GM12878 (cell line): ENCODE measurements around the gene LEMD2. TPM values are rescaled to one million over a fixed set of nuclear protein-coding genes. Genes with fewer than 3 reads are reported as not detected.

Experiments
- ATAC-seq: fragments of 200-7000 bp; cut with Tn5 transposase; 3 replicates; pipeline ENCODE4 v1.9.1; 2020; ENCODE audit warnings: mild to moderate bottlenecking, moderate library complexity
- BruUV-seq: library from RNA; stranded (reverse); fragments of 400-500 nt; replicated peaks from 2 replicates; lab custom pipeline; 2021; lab: Mats Ljungman, UMichigan
- CTCF ChIA-PET: fragments of 300-600 bp; sonication (Branson Sonifier 250); formaldehyde crosslinking; extraction: SDS; loops from one replicate; lab custom pipeline; 2021; ENCODE audit warnings: inconsistent platforms; lab: Yijun Ruan, JAX
- POLR2A ChIA-PET: fragments of 350-600 bp; formaldehyde crosslinking; extraction: SDS; loops from one replicate; lab custom pipeline; 2021; ENCODE audit warnings: inconsistent platforms; lab: Charles Lee
- RAD21 ChIA-PET: fragments of 300-600 bp; sonication (Branson Sonifier 250); formaldehyde crosslinking; loops from one replicate; lab custom pipeline; 2023; ENCODE audit warnings: antibody characterized with exemption; ENCODE audit not compliant: unreplicated experiment; lab: Charles Lee
- SMC1A ChIA-PET: fragments of 300-600 bp; sonication (Branson Sonifier 250); formaldehyde crosslinking; loops from one replicate; lab custom pipeline; 2023; ENCODE audit not compliant: unreplicated experiment, uncharacterized antibody; lab: Charles Lee
- DNase-seq: peaks from one replicate; pipeline ENCODE4 v3.0.0-alpha.2; 2011; ENCODE audit warnings: low read depth, low spot score
- FAIRE-seq: peaks from 3 replicates; lab custom pipeline; 2011; peaks lifted over from hg19 to GRCh38; lab: Jason Lieb, UNC
- H2AFZ ChIP-seq: 2 replicates; pipeline ENCODE4 v1.6.0; 2011; ENCODE audit warnings: low read depth, low read length, control low read depth; ENCODE audit not compliant: control insufficient read depth
- H3K27ac ChIP-seq: 2 replicates; pipeline ENCODE4 v1.5.1; 2011; ENCODE audit warnings: control low read depth; ENCODE audit not compliant: control insufficient read depth, insufficient read depth
- H3K27me3 ChIP-seq, 2 experiments: replicated peaks in 1 of 2; 2 replicates each; pipeline versions ENCODE4 v1.6.0 to v1.6.1; 2011; ENCODE audit warnings: low read length in 1 of 2; ENCODE audit not compliant: control insufficient read depth in 2 of 2, insufficient read depth in 2 of 2
- H3K36me3 ChIP-seq, 2 experiments: 2 replicates each; pipeline ENCODE4 v1.5.1; 2011; ENCODE audit warnings: low read length in 1 of 2; ENCODE audit not compliant: control insufficient read depth in 2 of 2, insufficient read depth in 2 of 2
- H3K4me1 ChIP-seq: 2 replicates; pipeline ENCODE4 v1.6.1; 2011; ENCODE audit warnings: mild to moderate bottlenecking, low read length, moderate library complexity, mixed read lengths; ENCODE audit not compliant: control insufficient read depth, insufficient read depth
- H3K4me2 ChIP-seq: 2 replicates; pipeline ENCODE4 v1.6.0; 2011; ENCODE audit warnings: control low read depth; ENCODE audit not compliant: control insufficient read depth, insufficient read depth
- H3K4me3 ChIP-seq: fragments of 200-600 bp; sonication (generic); 2 replicates; pipeline ENCODE4 v1.5.1; 2016
- H3K79me2 ChIP-seq: 2 replicates; pipeline ENCODE4 v1.6.0; 2011; ENCODE audit warnings: low read length; ENCODE audit not compliant: control insufficient read depth, insufficient read depth
- H3K9ac ChIP-seq: 2 replicates; pipeline ENCODE4 v1.8.0; 2011; ENCODE audit warnings: low read length, control low read depth, mixed read lengths; ENCODE audit not compliant: control insufficient read depth, insufficient read depth
- H3K9me3 ChIP-seq: replicated peaks from 3 replicates; pipeline ENCODE4 v1.5.1; 2011; ENCODE audit warnings: mild to moderate bottlenecking, low read length; ENCODE audit not compliant: control insufficient read depth, insufficient read depth
- H4K20me1 ChIP-seq: 2 replicates; pipeline ENCODE4 v1.6.0; 2011; ENCODE audit not compliant: control insufficient read depth, insufficient read depth
- NFIC ChIP-seq: IDR thresholded peaks from 2 replicates; pipeline ENCODE4 v1.6.1; 2012; ENCODE audit warnings: low read depth, mild to moderate bottlenecking, inconsistent platforms, low read length, moderate library complexity
- NR2F1 ChIP-seq: fragments of 450-650 bp; conservative IDR thresholded peaks from 2 replicates; pipeline ENCODE4 v1.6.1; 2017; ENCODE audit warnings: mild to moderate bottlenecking
- PML ChIP-seq: IDR thresholded peaks from 2 replicates; pipeline ENCODE4 v1.6.1; 2012; ENCODE audit warnings: low read length, inconsistent platforms
- POLR2A ChIP-seq: IDR thresholded peaks from 2 replicates; pipeline ENCODE4 v1.6.1; 2011; ENCODE audit warnings: low read depth, mild to moderate bottlenecking, low read length
- RBBP5 ChIP-seq: fragments of 200-600 bp; sonication (generic); conservative IDR thresholded peaks from 2 replicates; pipeline ENCODE4 v1.6.1; 2016
- SMARCA5 ChIP-seq: fragments of 450-650 bp; IDR thresholded peaks from 2 replicates; pipeline ENCODE4 v1.6.1; 2017; ENCODE audit warnings: mild to moderate bottlenecking
- SREBF2 ChIP-seq: IDR thresholded peaks from 2 replicates; pipeline ENCODE4 v1.6.1; 2012; ENCODE audit warnings: mild to moderate bottlenecking, low read length
- WGBS: methylation state at CpG from one replicate; pipeline ENCODE4 v1.1.6; 2016; ENCODE audit warnings: low lambda C conversion rate; ENCODE audit not compliant: insufficient replicate concordance, insufficient coverage; ENCODE audit errors: missing lambda C conversion rate; 5-methylcytosine and 5-hydroxymethylcytosine counted together
- in situ Hi-C: fragments of 300-500 bp; cut with MboI; formaldehyde crosslinking; loops from 9 replicates; pipeline ENCODE4 v1.14.3; 2018; ENCODE audit warnings: mixed read lengths
- intact Hi-C: fragments of 100-400 bp; cut with micrococcal nuclease; formaldehyde crosslinking; loops from one replicate; pipeline ENCODE4 v1.14.2; 2022; ENCODE audit not compliant: unreplicated experiment
- polyA plus RNA-seq, 11 experiments: library from polyadenylated mRNA; depleted of rRNA in 4 of 11; unstranded in 6 of 11; stranded (reverse) in 5 of 11; fragments of >200 nt; fragmentation: Nextera tagmentation in 4 of 11; fragmentation: Illumina TruSeq in 1 of 11; extraction: Ambion mirVana in 4 of 11; extraction: Trizol in 1 of 11; gene quantifications; 1 replicate in 1 of 11; 2 replicates in 10 of 11; pipeline versions ENCODE4 v1.2.1 to v1.2.3, GENCODE V29; 2011 to 2016; ENCODE audit warnings: inconsistent platforms in 2 of 11, missing spikeins in 2 of 11, low read depth in 1 of 11
- total RNA-seq, 4 experiments: library from RNA; depleted of rRNA in 3 of 4; stranded (reverse); fragments of >200 nt in 3 of 4; fragmentation: Illumina TruSeq in 1 of 4; extraction: Trizol in 1 of 4; gene quantifications; 2 replicates each; pipeline versions ENCODE4 v1.2.1 to v1.2.3, GENCODE V29; 2013 to 2021
- TF ChIP-seq, protein P1 (sequence below): fragments of 450-650 bp; IDR thresholded peaks from 2 replicates; pipeline ENCODE4 v1.6.1; 2017; ENCODE audit warnings: antibody characterized with exemption, mild to moderate bottlenecking, moderate library complexity
- TF ChIP-seq, protein P2 (sequence below): fragments of 450-650 bp; IDR thresholded peaks from 2 replicates; pipeline ENCODE4 v1.6.1; 2016; ENCODE audit warnings: mild to moderate bottlenecking
- TF ChIP-seq, protein P3 (sequence below): IDR thresholded peaks from 2 replicates; pipeline ENCODE4 v1.6.1; 2011; ENCODE audit warnings: low read depth, mild to moderate bottlenecking, low read length, moderate library complexity, borderline replicate concordance; ENCODE audit errors: extremely low read depth
- TF ChIP-seq, protein P4 (sequence below): fragments of 450-650 bp; conservative IDR thresholded peaks from 2 replicates; pipeline ENCODE4 v1.6.1; 2017; ENCODE audit warnings: mild to moderate bottlenecking, moderate library complexity
- TF ChIP-seq, protein P5 (sequence below): IDR thresholded peaks from 2 replicates; pipeline ENCODE4 v1.6.1; 2011; ENCODE audit warnings: low read depth, low read length, improper control_type of control experiment, borderline replicate concordance

Gene LEMD2
- total and polyA plus RNA-seq, 10 of the 15 experiments (the other 5 are each of a cell fraction or from before 2014, with no cell fraction given): 0.45 to 47.1 (median 22.8) TPM

DNA sequence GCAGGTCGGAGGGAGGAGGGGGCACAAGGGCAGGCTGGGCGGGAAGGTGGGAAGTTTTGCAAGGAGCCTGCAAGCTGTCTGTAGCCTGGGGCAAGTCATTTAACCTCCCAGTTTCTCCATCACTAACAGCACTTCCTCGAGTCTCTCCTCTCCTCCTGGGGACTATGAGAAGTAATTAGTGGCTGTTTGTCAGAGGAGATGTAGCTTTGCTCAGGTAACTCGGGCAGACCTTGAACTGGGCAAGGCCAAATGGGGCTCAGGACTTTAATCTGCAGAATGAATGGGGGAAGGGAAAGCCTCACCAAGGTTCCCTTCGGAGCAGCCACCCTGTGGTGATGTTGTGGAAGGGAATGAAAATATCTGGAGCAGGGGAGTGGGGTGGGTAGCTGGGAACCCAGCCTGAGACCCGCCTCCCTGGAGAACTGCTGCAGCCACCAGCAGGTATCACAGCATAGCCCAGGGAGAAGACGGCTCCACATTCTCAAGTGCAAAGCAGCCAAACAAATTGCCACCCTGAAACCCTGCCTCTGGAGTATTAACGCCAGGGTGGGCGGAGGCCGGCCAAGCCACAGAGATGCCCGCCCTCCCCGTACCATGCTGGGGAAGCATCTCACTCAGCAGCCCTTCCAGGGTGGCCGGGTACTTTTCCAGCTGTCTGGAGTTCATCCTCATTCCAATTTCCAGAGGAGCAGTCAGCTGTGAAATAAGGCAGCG, 6.1 kb upstream of the LEMD2 start:
- H3K27me3 ChIP-seq: peaks cover 0 to 4% of the 10 kb centered on the region in 2 experiments; a peak in 3 of 4 replicates
- ChIA-PET RAD21 (no interaction called here), POLR2A (no interaction called here), CTCF (interaction anchor here (1.1 kb wide), 1 partner anchor 24 kb away, joined by 6 read pairs; no protein-coding TSS in a partner anchor), SMC1A (no interaction called here)
- no peaks in the 10 kb centered on the region for H3K9me3 ChIP-seq
- ATAC-seq (no peak), FAIRE-seq (no peak), DNase-seq (no peak)
- no peaks in the 10 kb centered on the region for H3K36me3 ChIP-seq
- no peak overlapping the region for H3K9ac ChIP-seq
- H3K4me1 ChIP-seq: no peaks in the 10 kb centered on the region
- no peaks in the 10 kb centered on the region for H4K20me1 ChIP-seq
- H3K27ac ChIP-seq: no peak overlapping the region
- H3K79me2 ChIP-seq: no peaks in the 10 kb centered on the region
- H3K4me2 ChIP-seq: no peak overlapping the region
- intact Hi-C loops: no loop called here
- WGBS: 27% methylated on average over 14 of the region's 14 CpGs
- H2AFZ ChIP-seq: no peak overlapping the region
- BruUV-seq: no TSS peak
- H3K4me3 ChIP-seq: no peak overlapping the region
- in situ Hi-C loops: no loop called here
- TF ChIP-seq, protein P1, sequence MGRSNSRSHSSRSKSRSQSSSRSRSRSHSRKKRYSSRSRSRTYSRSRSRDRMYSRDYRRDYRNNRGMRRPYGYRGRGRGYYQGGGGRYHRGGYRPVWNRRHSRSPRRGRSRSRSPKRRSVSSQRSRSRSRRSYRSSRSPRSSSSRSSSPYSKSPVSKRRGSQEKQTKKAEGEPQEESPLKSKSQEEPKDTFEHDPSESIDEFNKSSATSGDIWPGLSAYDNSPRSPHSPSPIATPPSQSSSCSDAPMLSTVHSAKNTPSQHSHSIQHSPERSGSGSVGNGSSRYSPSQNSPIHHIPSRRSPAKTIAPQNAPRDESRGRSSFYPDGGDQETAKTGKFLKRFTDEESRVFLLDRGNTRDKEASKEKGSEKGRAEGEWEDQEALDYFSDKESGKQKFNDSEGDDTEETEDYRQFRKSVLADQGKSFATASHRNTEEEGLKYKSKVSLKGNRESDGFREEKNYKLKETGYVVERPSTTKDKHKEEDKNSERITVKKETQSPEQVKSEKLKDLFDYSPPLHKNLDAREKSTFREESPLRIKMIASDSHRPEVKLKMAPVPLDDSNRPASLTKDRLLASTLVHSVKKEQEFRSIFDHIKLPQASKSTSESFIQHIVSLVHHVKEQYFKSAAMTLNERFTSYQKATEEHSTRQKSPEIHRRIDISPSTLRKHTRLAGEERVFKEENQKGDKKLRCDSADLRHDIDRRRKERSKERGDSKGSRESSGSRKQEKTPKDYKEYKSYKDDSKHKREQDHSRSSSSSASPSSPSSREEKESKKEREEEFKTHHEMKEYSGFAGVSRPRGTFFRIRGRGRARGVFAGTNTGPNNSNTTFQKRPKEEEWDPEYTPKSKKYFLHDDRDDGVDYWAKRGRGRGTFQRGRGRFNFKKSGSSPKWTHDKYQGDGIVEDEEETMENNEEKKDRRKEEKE: no peak
- TF ChIP-seq PML: no peak
- no peak for TF ChIP-seq POLR2A
- TF ChIP-seq NFIC: no peak
- TF ChIP-seq NR2F1: no peak
- TF ChIP-seq, protein P2, sequence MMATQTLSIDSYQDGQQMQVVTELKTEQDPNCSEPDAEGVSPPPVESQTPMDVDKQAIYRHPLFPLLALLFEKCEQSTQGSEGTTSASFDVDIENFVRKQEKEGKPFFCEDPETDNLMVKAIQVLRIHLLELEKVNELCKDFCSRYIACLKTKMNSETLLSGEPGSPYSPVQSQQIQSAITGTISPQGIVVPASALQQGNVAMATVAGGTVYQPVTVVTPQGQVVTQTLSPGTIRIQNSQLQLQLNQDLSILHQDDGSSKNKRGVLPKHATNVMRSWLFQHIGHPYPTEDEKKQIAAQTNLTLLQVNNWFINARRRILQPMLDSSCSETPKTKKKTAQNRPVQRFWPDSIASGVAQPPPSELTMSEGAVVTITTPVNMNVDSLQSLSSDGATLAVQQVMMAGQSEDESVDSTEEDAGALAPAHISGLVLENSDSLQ: no peak
- TF ChIP-seq, protein P3, sequence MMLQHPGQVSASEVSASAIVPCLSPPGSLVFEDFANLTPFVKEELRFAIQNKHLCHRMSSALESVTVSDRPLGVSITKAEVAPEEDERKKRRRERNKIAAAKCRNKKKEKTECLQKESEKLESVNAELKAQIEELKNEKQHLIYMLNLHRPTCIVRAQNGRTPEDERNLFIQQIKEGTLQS: no peak
- TF ChIP-seq, protein P4, sequence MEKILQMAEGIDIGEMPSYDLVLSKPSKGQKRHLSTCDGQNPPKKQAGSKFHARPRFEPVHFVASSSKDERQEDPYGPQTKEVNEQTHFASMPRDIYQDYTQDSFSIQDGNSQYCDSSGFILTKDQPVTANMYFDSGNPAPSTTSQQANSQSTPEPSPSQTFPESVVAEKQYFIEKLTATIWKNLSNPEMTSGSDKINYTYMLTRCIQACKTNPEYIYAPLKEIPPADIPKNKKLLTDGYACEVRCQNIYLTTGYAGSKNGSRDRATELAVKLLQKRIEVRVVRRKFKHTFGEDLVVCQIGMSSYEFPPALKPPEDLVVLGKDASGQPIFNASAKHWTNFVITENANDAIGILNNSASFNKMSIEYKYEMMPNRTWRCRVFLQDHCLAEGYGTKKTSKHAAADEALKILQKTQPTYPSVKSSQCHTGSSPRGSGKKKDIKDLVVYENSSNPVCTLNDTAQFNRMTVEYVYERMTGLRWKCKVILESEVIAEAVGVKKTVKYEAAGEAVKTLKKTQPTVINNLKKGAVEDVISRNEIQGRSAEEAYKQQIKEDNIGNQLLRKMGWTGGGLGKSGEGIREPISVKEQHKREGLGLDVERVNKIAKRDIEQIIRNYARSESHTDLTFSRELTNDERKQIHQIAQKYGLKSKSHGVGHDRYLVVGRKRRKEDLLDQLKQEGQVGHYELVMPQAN: no peak
- TF ChIP-seq SREBF2: no peak
- TF ChIP-seq, protein P5, sequence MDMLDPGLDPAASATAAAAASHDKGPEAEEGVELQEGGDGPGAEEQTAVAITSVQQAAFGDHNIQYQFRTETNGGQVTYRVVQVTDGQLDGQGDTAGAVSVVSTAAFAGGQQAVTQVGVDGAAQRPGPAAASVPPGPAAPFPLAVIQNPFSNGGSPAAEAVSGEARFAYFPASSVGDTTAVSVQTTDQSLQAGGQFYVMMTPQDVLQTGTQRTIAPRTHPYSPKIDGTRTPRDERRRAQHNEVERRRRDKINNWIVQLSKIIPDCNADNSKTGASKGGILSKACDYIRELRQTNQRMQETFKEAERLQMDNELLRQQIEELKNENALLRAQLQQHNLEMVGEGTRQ: no peak
- no peak for TF ChIP-seq SMARCA5
- TF ChIP-seq RBBP5: no peak
